Naive B cell (primary cell): ENCODE results near the gene BICD2. TPM values are rescaled to one million over a fixed set of nuclear protein-coding genes. Genes with fewer than 3 reads are reported as not detected.
A peak's percentile ranks its signal among the peaks of the same experiment; 100 is the strongest.

Experiments
- ATAC-seq, 2 donors: fragments of 150-1000 bp; cut with Tn5 transposase; 2 replicates each; pipeline ENCODE4 v1.10.0; 2021; ENCODE audit warnings: low read depth in 2 of 2, mild to moderate bottlenecking in 2 of 2, moderate library complexity in 2 of 2
- DNase-seq: peaks from one replicate; pipeline ENCODE4 v3.0.0; 2022
- H3K27ac Mint-ChIP-seq, 6 donors: one replicate each; pipeline ENCODE4 v1.8.0; 2020 to 2022; ENCODE audit warnings: mild to moderate bottlenecking in 6 of 6, mixed read lengths in 6 of 6, moderate library complexity in 5 of 6, inconsistent platforms in 2 of 6
- H3K27me3 Mint-ChIP-seq, 3 donors: one replicate each; pipeline ENCODE4 v1.8.0; 2021 to 2022; ENCODE audit warnings: mixed read lengths in 3 of 3, mild to moderate bottlenecking in 1 of 3
- H3K36me3 Mint-ChIP-seq, 2 donors: one replicate each; pipeline ENCODE4 v1.8.0; 2020 to 2022; ENCODE audit warnings: mixed read lengths in 2 of 2, inconsistent platforms in 1 of 2, mild to moderate bottlenecking in 1 of 2
- H3K4me1 Mint-ChIP-seq, 3 donors: one replicate each; pipeline ENCODE4 v1.8.0; 2020 to 2022; ENCODE audit warnings: mixed read lengths in 3 of 3, inconsistent platforms in 1 of 3, mild to moderate bottlenecking in 1 of 3, moderate library complexity in 1 of 3
- H3K4me3 Mint-ChIP-seq, 8 donors: one replicate each; pipeline ENCODE4 v1.8.0; 2020 to 2022; ENCODE audit warnings: mild to moderate bottlenecking in 8 of 8, mixed read lengths in 8 of 8, moderate library complexity in 8 of 8, inconsistent platforms in 2 of 8
- H3K9me3 Mint-ChIP-seq, 7 donors: one replicate each; pipeline ENCODE4 v1.8.0; 2020 to 2022; ENCODE audit warnings: mixed read lengths in 7 of 7, mild to moderate bottlenecking in 5 of 7, inconsistent platforms in 2 of 7, moderate library complexity in 1 of 7
- polyA plus RNA-seq, 6 donors: library from polyadenylated mRNA; unstranded; fragments of 300-500 nt; fragmentation: Illumina TruSeq; gene quantifications; one replicate each; pipeline ENCODE4 v1.2.3, GENCODE V29; 2021; ENCODE audit warnings: low read depth in 6 of 6

Gene BICD2
- polyA plus RNA-seq, 6 donors from 2014 or later: 4.3 to 41.8 (median 29.6) TPM

GRCh38 chr9:92752812-92753404 lies 11.7 kb downstream of the BICD2 start:
- Mint-ChIP-seq H3K27me3 (no peaks in the 10 kb centered on the region), H3K27ac (peak overlapping the region in 5 of 6 donors; percentile 1 to 84 (median 8)), H3K9me3 (peaks cover 0 to 4% (median 2%) of the 10 kb centered on the region in 7 donors), H3K4me3 (peak overlapping the region in 1 of 8 donors; percentile 75), H3K4me1 (peaks cover 30 to 71% (median 56%) of the 10 kb centered on the region in 3 donors), H3K36me3 (peaks cover 5 to 7% of the 10 kb centered on the region in 2 donors)
- no peak for DNase-seq
- no peak for ATAC-seq

- H3K27me3 Mint-ChIP-seq: no peaks in the 10 kb centered on the region
- ATAC-seq (no peak), DNase-seq (no peak)
- no peaks in the 10 kb centered on the region for H3K9me3 Mint-ChIP-seq
- peak overlapping the region in 1 of 8 donors; percentile 10 for H3K4me3 Mint-ChIP-seq
- no peaks in the 10 kb centered on the region for H3K36me3 Mint-ChIP-seq
- H3K4me1 Mint-ChIP-seq: peaks cover 45 to 86% (median 74%) of the 10 kb centered on the region in 3 donors
- no peak overlapping the region for H3K27ac Mint-ChIP-seq
Measured at GRCh38 chr9:92749934-92750315, 14.7 kb downstream of the BICD2 start.

- Mint-ChIP-seq H3K36me3 (no peaks in the 10 kb centered on the region), H3K4me1 (peaks cover 45 to 81% (median 80%) of the 10 kb centered on the region in 3 donors), H3K4me3 (peak overlapping the region in 2 of 8 donors; percentile 10 to 64), H3K9me3 (no peaks in the 10 kb centered on the region), H3K27me3 (no peaks in the 10 kb centered on the region), H3K27ac (peak overlapping the region in 2 of 6 donors; percentile 5 to 52)
- no peak for DNase-seq
- no peak for ATAC-seq
Measured at GRCh38 chr9:92749071-92749933, 15.3 kb downstream of the BICD2 start.

GRCh38 chr9:92748233-92748497 lies 16.5 kb downstream of the BICD2 start:
- H3K27ac Mint-ChIP-seq: peak overlapping the region in 1 of 6 donors; percentile 5
- peaks cover 0 to 4% of the 10 kb centered on the region in 2 donors for H3K36me3 Mint-ChIP-seq
- ATAC-seq (no peak), DNase-seq (no peak)
- no peaks in the 10 kb centered on the region for H3K27me3 Mint-ChIP-seq
- no peaks in the 10 kb centered on the region for H3K9me3 Mint-ChIP-seq
- H3K4me1 Mint-ChIP-seq: peaks cover 53 to 86% (median 83%) of the 10 kb centered on the region in 3 donors
- no peak overlapping the region for H3K4me3 Mint-ChIP-seq

GRCh38 chr9:92747459-92748232 lies 17.0 kb downstream of the BICD2 start:
- ATAC-seq: no peak
- H3K4me1 Mint-ChIP-seq: peaks cover 50 to 85% (median 83%) of the 10 kb centered on the region in 3 donors
- H3K4me3 Mint-ChIP-seq: peak overlapping the region in 4 of 8 donors; percentile 5 to 55 (median 24)
- H3K36me3 Mint-ChIP-seq: peaks cover 0 to 4% of the 10 kb centered on the region in 2 donors
- H3K27me3 Mint-ChIP-seq: no peaks in the 10 kb centered on the region
- H3K9me3 Mint-ChIP-seq: no peaks in the 10 kb centered on the region
- H3K27ac Mint-ChIP-seq: peak overlapping the region in 5 of 6 donors; percentile 5 to 74 (median 29)
- no peak for DNase-seq

GRCh38 chr9:92746567-92747458 lies 17.8 kb downstream of the BICD2 start:
- ATAC-seq (no peak), DNase-seq (no peak)
- Mint-ChIP-seq H3K36me3 (peaks cover 0 to 4% of the 10 kb centered on the region in 2 donors), H3K9me3 (no peaks in the 10 kb centered on the region), H3K27me3 (no peaks in the 10 kb centered on the region), H3K27ac (peak overlapping the region in 2 of 6 donors; percentile 29 to 56), H3K4me3 (no peak overlapping the region), H3K4me1 (peaks cover 46 to 81% (median 80%) of the 10 kb centered on the region in 3 donors)

GRCh38 chr9:92745881-92746280 lies 18.8 kb downstream of the BICD2 start:
- Mint-ChIP-seq H3K4me3 (peak overlapping the region in 1 of 8 donors; percentile 37), H3K36me3 (peaks cover 0 to 4% of the 10 kb centered on the region in 2 donors)

GRCh38 chr9:92745331-92745730 lies 19.3 kb downstream of the BICD2 start:
- Mint-ChIP-seq H3K27ac (peak overlapping the region in 3 of 6 donors; percentile 7 to 90 (median 21)), H3K27me3 (no peaks in the 10 kb centered on the region), H3K9me3 (no peaks in the 10 kb centered on the region), H3K36me3 (peaks cover 0 to 4% of the 10 kb centered on the region in 2 donors), H3K4me1 (peaks cover 55 to 81% (median 81%) of the 10 kb centered on the region in 3 donors), H3K4me3 (peak overlapping the region in 1 of 8 donors; percentile 79)
- DNase-seq (no peak), ATAC-seq (no peak)

More at GRCh38 chr9:92745881-92746280, 18.8 kb downstream of the BICD2 start:
- no peak for DNase-seq
- Mint-ChIP-seq H3K4me1 (peaks cover 49 to 81% (median 81%) of the 10 kb centered on the region in 3 donors), H3K27me3 (no peaks in the 10 kb centered on the region), H3K27ac (peak overlapping the region in 2 of 6 donors; percentile 35 to 90), H3K9me3 (no peaks in the 10 kb centered on the region)
- ATAC-seq: no peak

- H3K36me3 Mint-ChIP-seq: peaks cover 0 to 4% of the 10 kb centered on the region in 2 donors
- DNase-seq: no peak
- H3K4me3 Mint-ChIP-seq: peak overlapping the region; percentile 52 to 85 (median 72)
- no peaks in the 10 kb centered on the region for H3K27me3 Mint-ChIP-seq
- no peaks in the 10 kb centered on the region for H3K9me3 Mint-ChIP-seq
- no peak for ATAC-seq
- peaks cover 77 to 95% (median 90%) of the 10 kb centered on the region in 3 donors for H3K4me1 Mint-ChIP-seq
- H3K27ac Mint-ChIP-seq: peak overlapping the region in 4 of 6 donors; percentile 4 to 87 (median 44)
Measured at GRCh38 chr9:92740969-92741368, 23.7 kb downstream of the BICD2 start.

GRCh38 chr9:92740446-92740961 lies 24.1 kb downstream of the BICD2 start:
- Mint-ChIP-seq H3K9me3 (no peaks in the 10 kb centered on the region), H3K36me3 (peaks cover 0 to 4% of the 10 kb centered on the region in 2 donors), H3K27ac (peak overlapping the region in 5 of 6 donors; percentile 4 to 87 (median 63)), H3K4me3 (peak overlapping the region; percentile 52 to 85 (median 72)), H3K4me1 (peaks cover 73 to 95% (median 90%) of the 10 kb centered on the region in 3 donors), H3K27me3 (no peaks in the 10 kb centered on the region)
- ATAC-seq (peak; percentile 58 to 67), DNase-seq (no peak)

- peak in 1 of 2 donors; percentile 41 for ATAC-seq
- DNase-seq: no peak
- Mint-ChIP-seq H3K36me3 (peaks cover 0 to 4% of the 10 kb centered on the region in 2 donors), H3K27ac (peak overlapping the region; percentile 4 to 92 (median 75)), H3K27me3 (no peaks in the 10 kb centered on the region), H3K4me3 (peak overlapping the region; percentile 52 to 85 (median 72)), H3K9me3 (no peaks in the 10 kb centered on the region), H3K4me1 (peaks cover 73 to 95% (median 90%) of the 10 kb centered on the region in 3 donors)
Measured at GRCh38 chr9:92740009-92740408, 24.6 kb downstream of the BICD2 start.

GRCh38 chr9:92739346-92739970 lies 25.2 kb downstream of the BICD2 start:
- no peak for DNase-seq
- Mint-ChIP-seq H3K4me3 (peak overlapping the region in 6 of 8 donors; percentile 51 to 85 (median 69)), H3K27me3 (no peaks in the 10 kb centered on the region), H3K4me1 (peaks cover 75 to 95% (median 93%) of the 10 kb centered on the region in 3 donors), H3K9me3 (no peaks in the 10 kb centered on the region), H3K36me3 (peaks cover 0 to 4% of the 10 kb centered on the region in 2 donors), H3K27ac (peak overlapping the region in 5 of 6 donors; percentile 54 to 92 (median 87))
- ATAC-seq: no peak
